Neural cell (in vitro differentiated cells): ENCODE results near the gene TEKT4.

Source experiments
- CTCF ChIP-seq: fragments of 450-650 bp; IDR thresholded peaks from 2 replicates; pipeline ENCODE4 v1.5.1; 2014; ENCODE audit warnings: antibody characterized with exemption, mild to moderate bottlenecking, moderate library complexity; ENCODE audit not compliant: poor library complexity, severe bottlenecking
- EZH2 ChIP-seq: fragments of 200-600, 300-800 bp; shearing (Covaris generic), sonication (generic); IDR thresholded peaks from 2 replicates; pipeline ENCODE4 v1.6.1; 2014; ENCODE audit warnings: antibody characterized with exemption, low read length, borderline replicate concordance, mild to moderate bottlenecking; ENCODE audit not compliant: insufficient read depth, poor library complexity, severe bottlenecking
- POLR2AphosphoS5 ChIP-seq: IDR thresholded peaks from 2 replicates; pipeline ENCODE4 v1.6.1; 2012
- RAD21 ChIP-seq: fragments of 450-650 bp; conservative IDR thresholded peaks from 2 replicates; pipeline ENCODE4 v1.6.1; 2014; ENCODE audit warnings: antibody characterized with exemption, mild to moderate bottlenecking, moderate library complexity
- TAF1 ChIP-seq: IDR thresholded peaks from 2 replicates; pipeline ENCODE4 v1.6.1; 2012; ENCODE audit warnings: low read depth

DNA sequence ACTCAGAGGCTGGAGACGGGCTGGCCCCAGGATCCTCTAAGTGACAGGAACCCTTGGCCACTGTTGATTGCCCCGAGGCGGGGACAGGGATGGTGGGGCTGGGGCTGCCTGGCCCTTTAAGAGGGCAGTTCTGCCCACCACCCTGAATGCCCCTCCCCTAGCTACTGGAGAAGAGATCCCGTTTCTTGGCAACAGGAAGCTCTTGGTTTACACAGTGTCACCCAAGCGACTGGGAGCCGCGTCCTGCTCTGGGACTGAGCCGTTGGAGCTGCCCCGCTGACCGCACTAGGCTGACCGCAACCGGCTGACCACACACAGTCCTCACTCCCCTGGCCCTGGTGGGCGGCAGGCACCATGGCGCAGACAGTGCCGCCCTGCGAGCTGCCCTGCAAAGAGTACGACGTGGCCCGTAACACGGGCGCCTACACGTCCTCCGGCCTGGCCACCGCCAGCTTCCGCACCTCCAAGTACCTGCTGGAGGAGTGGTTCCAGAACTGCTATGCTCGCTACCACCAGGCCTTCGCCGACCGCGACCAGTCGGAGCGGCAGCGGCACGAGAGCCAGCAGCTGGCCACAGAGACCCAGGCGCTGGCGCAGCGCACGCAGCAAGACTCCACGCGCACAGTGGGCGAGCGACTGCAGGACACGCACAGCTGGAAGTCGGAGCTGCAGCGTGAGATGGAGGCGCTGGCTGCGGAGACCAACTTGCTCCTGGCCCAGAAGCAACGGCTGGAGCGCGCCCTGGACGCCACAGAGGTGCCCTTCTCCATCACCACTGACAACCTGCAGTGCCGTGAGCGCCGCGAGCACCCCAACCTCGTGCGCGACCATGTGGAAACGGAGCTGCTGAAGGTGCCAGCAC, at the start of gene TEKT4:
- TF ChIP-seq POLR2AphosphoS5 (no peak), CTCF (no peak), RAD21 (no peak), TAF1 (no peak), EZH2 (no peak)
